HG03442 (cell line): ENCODE results near the gene NDRG3.
"Not testable (repeated sequence)": the region's sequence is repeated elsewhere in the genome, so short reads cannot be mapped to it uniquely, and the experiment has no call there.

Source experiments
- ATAC-seq: cut with Tn5 transposase; IDR thresholded peaks from one replicate; pipeline ENCODE4 v1.9.1; 2021; ENCODE audit warnings: mild to moderate bottlenecking, moderate library complexity; ENCODE audit not compliant: unreplicated experiment

NDRG3 gene

DNA sequence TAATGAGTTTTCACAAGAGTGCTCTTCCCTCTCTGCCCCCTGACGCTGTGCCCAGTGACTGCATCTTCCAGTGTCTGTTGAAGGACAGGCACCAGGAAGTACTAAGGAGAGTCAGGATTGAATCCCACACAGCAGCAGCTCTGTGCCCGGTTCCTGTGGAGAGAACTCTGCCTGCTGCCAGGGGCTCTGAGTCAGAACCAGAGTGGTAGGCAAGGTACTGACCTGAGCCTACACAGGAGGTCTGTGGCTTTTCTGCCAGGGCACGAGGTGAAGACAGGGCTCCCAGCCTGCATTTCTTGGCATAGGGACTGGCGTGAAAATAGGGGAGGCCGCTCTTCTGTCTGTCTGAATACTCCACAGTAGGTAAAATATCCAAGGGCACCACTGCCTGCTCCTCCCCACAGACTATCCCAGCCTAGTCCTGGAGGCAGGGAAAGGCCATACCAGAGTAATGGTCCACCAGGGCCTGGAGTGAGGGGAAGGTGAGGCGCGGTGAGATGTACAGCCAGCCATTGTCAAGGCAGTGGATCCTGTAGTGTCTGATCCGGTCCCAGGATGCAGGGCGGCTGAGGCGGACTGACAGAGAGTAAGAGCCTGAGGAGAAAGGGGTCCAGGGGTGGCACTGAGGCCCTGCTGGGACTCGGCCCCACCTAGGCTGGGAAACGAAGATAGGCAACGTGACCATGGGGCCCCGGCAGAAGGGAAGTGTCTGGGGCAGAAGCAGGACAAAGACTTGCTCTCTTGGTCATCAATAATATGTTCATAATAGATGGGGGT lies 130.9 kb downstream of the NDRG3 start:
- no peak for ATAC-seq

DNA sequence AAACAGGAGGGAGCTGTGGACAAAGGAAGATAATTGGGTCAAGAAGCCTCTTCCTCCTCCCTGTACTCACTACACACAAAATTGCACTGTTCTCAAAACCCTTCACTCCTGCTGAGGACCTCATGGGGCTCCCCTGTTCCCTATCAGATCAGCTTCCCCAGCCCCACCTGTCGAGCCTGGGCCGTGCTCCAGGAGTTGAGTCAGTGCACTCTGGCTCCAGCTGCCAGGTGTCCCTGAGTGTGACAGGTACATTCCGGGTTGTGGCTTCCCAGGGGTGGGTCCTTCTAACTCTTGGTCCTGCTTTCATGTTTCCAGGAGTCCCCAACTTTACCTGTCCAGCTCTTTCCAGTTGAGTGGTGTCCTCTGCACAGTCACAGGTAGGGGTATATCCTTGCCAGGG lies 131.9 kb downstream of the NDRG3 start:
- ATAC-seq, result no peak

DNA sequence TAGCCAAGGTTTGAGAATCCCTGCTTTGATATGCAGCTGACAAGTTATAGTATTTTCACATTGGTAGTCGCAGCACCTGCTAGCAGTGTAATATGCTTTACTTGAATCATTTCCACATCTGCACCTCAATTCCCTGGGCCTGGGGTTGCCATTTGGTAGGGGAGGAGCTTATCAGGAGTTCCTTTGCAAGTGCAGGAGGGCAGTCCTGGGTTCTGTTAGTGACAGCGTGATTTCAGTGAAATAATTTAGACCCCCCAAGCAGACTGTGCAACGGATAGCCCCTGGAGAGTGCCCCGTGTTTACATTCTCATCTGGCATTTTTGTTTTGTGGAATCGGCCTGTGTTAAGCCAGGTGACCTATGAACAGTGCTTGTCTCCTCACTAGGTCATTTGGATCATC lies 134.3 kb downstream of the NDRG3 start:
- no peak for ATAC-seq

DNA sequence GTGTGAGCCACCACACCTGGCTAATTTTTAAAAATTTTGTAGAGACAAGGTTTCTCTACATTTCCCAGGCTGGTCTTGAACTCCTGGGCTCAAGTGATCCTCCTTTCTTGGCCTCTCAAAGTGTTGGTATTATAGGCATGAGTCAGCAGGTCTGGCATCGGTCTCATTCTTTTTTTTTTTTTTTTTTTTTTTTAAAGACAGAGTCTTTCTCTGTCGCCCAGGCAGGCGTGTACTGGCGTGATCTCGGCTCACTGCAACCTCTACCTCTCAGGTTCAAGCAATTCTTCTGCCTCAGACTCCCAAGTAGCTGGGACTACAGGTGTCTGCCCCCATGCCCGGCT lies 137.5 kb downstream of the NDRG3 start:
- ATAC-seq, result not testable (repeated sequence)

DNA sequence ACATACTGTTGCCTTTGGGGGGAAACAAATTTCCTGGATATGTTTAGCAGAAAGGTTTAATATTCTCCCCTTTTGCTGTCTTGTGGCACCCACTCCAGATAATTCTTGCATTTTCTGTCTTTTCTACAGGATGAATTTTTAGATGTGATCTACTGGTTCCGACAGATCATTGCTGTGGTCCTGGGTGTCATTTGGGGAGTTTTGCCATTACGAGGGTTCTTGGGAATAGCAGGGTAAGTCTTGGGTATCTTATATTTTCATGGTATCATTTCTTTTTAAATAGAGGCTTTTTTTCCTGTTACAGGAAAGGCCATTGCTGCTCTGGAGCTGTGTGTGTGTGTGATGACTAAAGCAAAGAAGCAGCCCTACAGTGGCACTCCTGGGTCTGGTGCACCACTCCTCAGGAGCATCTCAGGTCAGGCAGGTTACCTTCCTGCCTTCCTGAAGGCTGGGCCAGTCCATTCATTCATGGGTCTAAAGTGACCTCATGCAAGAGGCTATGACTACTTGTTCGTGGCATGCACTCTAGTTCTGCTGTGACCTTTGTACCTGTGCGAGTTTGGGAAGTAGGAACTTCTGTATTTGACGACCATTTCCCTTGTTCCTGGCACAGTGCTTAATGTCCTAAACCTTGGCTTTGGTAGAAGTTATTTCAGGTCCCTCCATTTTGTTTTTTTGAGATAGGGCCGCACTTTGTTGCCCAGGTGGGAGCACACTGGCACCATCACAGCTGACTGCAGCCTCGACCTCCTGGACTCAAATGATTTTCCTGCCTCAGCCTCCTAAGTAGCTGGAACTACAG lies 138.1 kb downstream of the NDRG3 start:
- ATAC-seq, result no peak

DNA sequence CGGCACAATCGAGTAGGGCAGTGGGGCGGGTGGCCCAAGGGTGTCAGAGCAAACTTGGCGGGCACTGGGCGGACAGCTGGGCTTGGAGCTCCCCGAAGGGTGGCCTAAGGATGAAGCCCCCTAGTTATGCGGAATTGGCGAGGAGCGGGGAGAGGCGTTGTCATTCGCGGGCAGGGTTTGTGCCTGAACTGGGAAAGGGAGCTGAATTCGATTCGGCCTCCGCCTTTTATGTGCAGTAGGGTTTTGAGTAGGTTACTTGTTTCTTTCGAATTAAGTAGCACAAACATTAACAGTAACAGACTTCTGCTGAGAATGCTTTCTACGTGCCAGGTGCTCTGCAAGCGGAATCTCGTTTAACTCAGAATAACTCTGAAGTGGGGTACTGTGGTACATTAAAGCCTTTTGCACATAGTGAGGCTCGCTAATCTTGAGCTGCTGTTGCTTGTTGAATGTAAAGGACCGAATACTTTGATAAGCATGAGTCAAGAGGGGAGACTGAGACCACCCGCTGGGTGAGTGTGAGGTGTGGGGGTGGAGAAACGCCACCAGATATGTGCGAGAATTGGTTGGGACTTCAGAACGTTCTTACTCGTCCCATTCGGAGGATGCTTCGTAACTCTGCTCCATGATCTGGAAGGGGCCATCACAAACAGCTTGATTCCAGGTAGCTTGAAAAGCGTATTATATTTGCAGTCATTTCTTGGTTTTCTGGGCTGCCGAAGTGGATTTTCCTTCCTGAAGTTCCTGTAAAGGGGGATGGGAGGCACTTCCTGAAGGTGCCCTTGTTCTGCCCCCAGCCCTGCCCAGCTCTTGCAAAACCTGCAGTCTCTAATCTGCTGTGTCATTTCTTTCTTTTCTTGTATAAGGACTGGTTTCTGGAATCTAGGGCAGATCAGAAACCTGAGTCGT lies 139.5 kb downstream of the NDRG3 start:
- no peak for ATAC-seq

DNA sequence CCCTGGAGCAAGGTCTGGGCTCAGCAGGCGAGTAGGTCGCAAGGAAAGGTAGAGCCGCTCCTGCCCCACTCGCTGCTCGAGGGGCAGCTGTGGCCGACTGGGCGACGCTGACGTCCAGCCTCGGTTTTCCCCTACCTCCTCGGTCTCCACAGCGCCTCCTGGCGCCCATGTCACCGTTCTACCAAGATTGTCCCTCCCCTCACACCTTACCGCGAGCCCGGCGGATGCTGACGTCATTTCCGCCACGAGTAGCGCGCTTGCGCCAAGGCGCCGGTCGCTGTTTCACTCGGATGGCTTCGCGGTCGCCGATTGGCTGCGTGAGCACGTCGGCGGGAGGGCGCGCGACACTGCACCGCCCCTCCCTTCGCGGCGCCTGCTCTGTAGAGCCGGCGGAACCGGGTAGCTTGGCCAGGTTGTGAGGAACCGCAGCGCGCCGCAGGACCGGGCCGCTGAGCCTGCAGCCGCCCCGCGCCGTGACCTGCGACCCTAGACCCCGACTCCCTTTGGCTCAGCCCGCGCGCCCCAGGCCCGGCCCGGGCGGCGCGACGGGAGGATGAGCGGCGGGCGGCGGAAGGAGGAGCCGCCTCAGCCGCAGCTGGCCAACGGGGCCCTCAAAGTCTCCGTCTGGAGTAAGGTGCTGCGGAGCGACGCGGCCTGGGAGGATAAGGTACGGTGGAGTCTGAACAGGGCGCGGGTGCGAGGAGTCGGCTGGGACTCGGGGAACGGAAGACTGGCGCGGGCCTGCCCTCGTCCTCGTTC lies 140.3 kb downstream of the NDRG3 start, which contains the start of gene RAB5IF:
RAB5IF (plus strand) TSS at position 381 of the 759 bp plus-strand sequence; CDS start at position 554, 173 bp downstream.
- ATAC-seq, result peak; percentile 82

DNA sequence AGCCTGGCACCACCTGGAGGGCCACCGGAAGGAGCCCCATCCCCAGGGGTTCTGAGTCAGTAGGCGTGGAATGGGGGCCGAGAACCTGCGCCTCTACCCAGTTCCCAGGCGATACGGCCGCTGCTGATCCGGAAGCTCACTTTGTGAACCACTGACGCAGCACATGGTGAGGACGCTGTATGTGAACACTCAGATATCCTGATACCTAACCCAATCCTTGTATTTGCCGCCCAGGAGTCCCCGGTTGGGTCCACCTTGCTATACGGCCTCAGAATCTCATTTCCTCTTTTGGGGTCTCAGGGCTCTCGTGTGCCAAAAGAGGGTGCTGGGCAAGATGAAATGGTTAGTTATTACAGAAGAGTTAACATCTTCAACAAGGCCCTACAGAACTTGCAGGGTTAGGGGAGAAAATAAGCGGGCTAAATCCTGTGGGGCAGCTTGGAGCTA lies 140.9 kb downstream of the NDRG3 start:
- peak; percentile 14 for ATAC-seq
